ENCODE results near the gene ARFGEF2.

DNA sequence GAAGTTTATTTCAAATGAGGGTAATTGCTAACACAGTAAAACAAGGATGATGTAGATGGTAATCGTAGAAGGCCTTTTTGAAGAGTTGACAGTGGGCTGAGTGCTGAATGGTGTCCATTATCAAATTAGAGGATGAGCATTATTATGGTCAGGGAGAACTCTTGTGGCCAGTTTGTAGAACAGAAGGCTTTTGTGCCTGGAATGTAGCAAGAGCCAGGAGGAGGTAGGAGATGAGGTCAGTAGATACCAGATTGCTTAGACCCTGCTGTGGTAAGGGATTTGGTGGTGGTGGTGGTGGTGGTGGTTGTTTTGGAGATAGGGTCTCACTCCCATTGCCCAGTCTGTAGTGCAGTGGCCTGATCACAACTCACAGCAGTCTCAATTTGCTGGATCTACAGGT, 130.8 kb downstream of the ARFGEF2 start:
- TF ChIP-seq, protein P1, sequence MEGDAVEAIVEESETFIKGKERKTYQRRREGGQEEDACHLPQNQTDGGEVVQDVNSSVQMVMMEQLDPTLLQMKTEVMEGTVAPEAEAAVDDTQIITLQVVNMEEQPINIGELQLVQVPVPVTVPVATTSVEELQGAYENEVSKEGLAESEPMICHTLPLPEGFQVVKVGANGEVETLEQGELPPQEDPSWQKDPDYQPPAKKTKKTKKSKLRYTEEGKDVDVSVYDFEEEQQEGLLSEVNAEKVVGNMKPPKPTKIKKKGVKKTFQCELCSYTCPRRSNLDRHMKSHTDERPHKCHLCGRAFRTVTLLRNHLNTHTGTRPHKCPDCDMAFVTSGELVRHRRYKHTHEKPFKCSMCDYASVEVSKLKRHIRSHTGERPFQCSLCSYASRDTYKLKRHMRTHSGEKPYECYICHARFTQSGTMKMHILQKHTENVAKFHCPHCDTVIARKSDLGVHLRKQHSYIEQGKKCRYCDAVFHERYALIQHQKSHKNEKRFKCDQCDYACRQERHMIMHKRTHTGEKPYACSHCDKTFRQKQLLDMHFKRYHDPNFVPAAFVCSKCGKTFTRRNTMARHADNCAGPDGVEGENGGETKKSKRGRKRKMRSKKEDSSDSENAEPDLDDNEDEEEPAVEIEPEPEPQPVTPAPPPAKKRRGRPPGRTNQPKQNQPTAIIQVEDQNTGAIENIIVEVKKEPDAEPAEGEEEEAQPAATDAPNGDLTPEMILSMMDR (IDR thresholded peaks at IDR 0.05), result no peak
- no peak for TF ChIP-seq POLR2A (IDR thresholded peaks at IDR 0.05; ENCODE audit: low read depth)

All from esophagus muscularis mucosa (tissue), 3 donors.